HK-2 (cell line): ENCODE data around the gene TBRG1.
A peak's percentile ranks its signal among the peaks of the same experiment; 100 is the strongest.
"Not testable (repeated sequence)": the region's sequence is repeated elsewhere in the genome, so short reads cannot be mapped to it uniquely, and the experiment has no call there.

Experiments used
- DNase-seq: peaks from one replicate; pipeline ENCODE4 v3.0.0-alpha.2; 2018; ENCODE audit not compliant: unreplicated experiment

TBRG1 gene, protein sequence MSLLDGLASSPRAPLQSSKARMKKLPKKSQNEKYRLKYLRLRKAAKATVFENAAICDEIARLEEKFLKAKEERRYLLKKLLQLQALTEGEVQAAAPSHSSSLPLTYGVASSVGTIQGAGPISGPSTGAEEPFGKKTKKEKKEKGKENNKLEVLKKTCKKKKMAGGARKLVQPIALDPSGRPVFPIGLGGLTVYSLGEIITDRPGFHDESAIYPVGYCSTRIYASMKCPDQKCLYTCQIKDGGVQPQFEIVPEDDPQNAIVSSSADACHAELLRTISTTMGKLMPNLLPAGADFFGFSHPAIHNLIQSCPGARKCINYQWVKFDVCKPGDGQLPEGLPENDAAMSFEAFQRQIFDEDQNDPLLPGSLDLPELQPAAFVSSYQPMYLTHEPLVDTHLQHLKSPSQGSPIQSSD

GRCh38 chr11:124622531-124623451 lies at the start of gene TBRG1:
Gene TBRG1, plus strand, starts transcription at chr11:124622864. Its CDS starts 220 bp downstream, at chr11:124623084.
- DNase-seq: peak; percentile 71

GRCh38 chr11:124577716-124578427 lies 44.8 kb upstream of the TBRG1 start:
- DNase-seq: no peak

- DNase-seq: no peak
Observed at GRCh38 chr11:124578761-124579160, 43.9 kb upstream of the TBRG1 start.

DNA sequence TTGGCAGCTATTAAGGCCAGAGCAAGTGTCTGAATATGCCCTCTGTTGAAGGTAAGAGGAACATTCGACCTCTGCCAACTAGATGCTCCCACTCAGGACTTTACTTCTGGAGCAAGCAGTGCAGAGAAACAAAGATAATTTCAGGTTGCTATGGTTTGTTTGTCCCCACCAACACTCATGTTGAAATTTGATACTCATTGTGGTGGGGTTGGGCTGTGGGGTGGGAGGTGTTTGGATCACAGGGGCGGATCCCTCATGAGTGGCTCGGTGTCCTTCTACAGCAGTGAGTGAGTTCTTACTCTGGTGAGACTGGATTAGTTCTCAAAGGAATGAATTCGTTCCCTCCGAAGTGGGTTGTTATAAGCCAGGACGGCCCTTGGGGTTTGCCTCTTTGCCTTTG lies 40.8 kb upstream of the TBRG1 start:
- DNase-seq: no peak

DNA sequence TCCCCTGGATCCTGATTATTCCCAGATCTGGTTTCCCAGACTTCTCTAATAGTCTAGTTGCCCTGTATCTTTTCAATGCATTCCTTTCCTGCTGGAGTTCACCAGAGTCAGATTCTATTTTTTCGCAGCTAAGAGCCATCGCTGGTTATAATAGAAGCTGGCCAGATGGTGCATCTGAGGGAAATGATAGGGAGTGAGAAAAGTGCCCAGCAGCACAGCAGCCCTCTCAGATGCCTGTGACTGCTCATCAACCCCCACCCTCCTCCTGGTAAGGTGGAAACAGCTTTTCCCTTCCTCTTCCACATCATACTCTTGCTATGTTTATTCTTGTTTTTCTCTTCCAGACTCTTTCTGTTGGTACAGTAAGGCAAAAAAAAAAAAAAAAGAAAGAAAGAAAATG lies 40.1 kb upstream of the TBRG1 start:
- no peak for DNase-seq

- DNase-seq: no peak
Observed at GRCh38 chr11:124583781-124584180, 38.9 kb upstream of the TBRG1 start.

GRCh38 chr11:124584681-124585372 lies 37.8 kb upstream of the TBRG1 start:
- no peak for DNase-seq

DNA sequence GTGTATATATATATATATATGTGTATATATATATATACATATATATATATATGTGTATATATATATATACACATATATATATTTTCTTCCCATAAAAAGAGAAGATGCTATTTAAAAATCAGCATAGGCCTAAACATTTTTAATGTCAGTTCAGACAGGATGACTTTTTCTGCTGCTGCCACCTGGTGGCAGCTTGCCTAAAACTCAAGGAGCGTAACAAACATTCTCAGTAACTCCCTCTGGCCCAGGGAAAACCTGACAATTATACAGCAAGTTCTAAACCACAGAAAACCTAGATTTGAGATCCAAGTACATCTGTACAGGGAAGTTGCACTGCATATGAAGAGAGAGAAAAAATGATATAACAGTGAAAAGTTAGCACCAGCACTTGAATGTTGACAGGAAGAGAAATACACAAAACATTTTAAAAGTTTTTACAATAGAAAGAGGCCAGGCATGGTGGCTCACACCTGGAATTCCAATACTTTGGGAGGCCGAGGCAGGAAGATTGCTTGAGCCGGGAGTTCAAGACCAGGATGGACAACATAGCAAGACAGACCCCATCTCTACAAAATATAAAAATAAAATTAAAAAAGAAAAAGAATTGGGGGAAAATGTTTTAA lies 36.3 kb upstream of the TBRG1 start:
- DNase-seq: peak; percentile 27

- DNase-seq: no peak
Observed at GRCh38 chr11:124591430-124591829, 31.2 kb upstream of the TBRG1 start.

- DNase-seq: no peak
Observed at GRCh38 chr11:124592627-124593026, 30.0 kb upstream of the TBRG1 start.

- DNase-seq: no peak
Observed at GRCh38 chr11:124595302-124595701, 27.4 kb upstream of the TBRG1 start.

GRCh38 chr11:124597626-124598025 lies 25.0 kb upstream of the TBRG1 start:
- DNase-seq: no peak

- no peak for DNase-seq
Observed at GRCh38 chr11:124600621-124601320, 21.9 kb upstream of the TBRG1 start.

GRCh38 chr11:124602193-124602592 lies 20.5 kb upstream of the TBRG1 start:
- DNase-seq: no peak

DNA sequence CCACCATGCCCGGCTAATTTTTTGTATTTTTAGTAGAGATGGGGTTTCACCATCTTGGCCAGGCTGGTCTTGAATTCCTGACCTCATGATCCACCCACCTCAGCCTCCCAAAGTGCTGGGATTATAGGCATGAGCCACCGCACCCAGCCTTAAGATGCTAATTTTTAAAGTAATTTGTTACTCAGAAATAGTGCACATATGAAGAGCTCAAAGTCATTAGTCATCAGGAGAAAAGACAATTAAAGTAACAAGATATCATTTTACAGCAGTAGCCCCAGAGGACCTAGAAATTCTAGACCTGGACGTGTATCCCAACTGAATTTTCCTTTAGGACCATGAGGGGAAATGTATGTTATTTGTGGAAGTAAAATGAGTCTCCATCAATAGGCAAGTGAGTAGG lies 19.9 kb upstream of the TBRG1 start:
- DNase-seq: not testable (repeated sequence)

GRCh38 chr11:124605719-124606118 lies 16.9 kb upstream of the TBRG1 start:
- DNase-seq: no peak

DNA sequence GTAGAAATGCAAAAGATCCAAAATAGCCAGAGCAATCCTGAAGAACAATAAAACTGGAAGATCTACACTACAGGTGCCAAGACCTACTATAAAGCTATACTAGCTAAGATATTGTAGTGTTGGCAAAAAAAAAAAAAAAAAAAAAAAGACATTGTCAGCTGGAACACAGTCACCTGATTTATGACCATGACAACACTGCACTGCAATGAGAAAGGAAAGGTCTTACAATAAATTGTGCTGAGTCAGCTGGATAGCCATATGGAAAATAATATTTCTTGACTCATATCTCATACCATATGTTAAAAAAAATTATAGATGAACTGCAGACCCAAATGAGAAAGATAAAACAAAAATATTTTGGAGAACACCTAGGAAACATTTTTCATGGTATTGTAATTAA lies 14.5 kb upstream of the TBRG1 start:
- no peak for DNase-seq

DNA sequence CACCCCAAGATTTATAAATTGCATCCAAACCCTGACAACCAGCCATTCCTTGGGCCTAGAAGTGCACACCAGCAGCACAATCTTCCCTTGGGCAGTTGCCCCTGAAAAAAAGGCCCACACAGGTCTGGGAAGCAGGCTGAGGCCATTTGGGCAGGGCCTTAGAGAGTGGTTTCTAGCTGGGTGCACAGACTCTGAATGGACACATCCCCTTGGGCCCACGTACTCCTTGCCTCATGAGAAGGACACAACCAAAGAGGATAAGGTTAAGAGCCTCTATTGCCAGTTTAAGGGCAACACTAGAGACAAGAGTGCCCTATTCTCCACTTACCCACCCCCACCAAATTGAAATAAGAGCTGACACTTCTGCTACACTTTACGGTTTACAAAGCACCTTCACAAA lies 12.4 kb upstream of the TBRG1 start:
- DNase-seq: no peak

- no peak for DNase-seq
Observed at GRCh38 chr11:124611064-124611463, 11.6 kb upstream of the TBRG1 start, which contains the start of gene PANX3. Gene PANX3, plus strand, starts transcription at chr11:124611428. Its CDS starts 129 bp downstream, at chr11:124611557.

DNA sequence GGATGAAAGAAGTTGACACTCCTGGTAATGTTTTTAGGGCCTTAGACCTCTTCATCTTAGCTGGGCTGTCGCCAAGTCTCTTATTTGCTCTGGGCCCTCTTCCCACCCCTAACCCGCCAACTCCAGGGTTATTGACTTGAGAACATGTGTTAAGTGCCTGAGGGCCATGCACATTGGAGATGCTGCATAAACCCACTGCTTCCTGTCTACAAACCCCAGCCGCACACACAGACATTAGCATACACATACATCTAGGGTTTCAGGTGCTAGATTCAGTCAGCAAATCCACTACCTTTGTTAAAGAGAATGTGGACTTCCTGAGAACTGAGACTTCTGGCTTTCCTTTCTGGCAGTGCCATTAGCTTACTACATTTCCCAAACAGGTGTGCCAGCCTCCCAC lies 10.6 kb upstream of the TBRG1 start:
- DNase-seq: no peak
